ENCODE measurements around the gene HMGCS2.
"Not testable (repeated sequence)": the region's sequence is repeated elsewhere in the genome, so short reads cannot be mapped to it uniquely, and the experiment has no call there.

GRCh38 chr1:119706599-119706998 is 62.1 kb downstream of the HMGCS2 start:
- TF ChIP-seq, protein P1, sequence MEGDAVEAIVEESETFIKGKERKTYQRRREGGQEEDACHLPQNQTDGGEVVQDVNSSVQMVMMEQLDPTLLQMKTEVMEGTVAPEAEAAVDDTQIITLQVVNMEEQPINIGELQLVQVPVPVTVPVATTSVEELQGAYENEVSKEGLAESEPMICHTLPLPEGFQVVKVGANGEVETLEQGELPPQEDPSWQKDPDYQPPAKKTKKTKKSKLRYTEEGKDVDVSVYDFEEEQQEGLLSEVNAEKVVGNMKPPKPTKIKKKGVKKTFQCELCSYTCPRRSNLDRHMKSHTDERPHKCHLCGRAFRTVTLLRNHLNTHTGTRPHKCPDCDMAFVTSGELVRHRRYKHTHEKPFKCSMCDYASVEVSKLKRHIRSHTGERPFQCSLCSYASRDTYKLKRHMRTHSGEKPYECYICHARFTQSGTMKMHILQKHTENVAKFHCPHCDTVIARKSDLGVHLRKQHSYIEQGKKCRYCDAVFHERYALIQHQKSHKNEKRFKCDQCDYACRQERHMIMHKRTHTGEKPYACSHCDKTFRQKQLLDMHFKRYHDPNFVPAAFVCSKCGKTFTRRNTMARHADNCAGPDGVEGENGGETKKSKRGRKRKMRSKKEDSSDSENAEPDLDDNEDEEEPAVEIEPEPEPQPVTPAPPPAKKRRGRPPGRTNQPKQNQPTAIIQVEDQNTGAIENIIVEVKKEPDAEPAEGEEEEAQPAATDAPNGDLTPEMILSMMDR (IDR thresholded peaks at IDR 0.05), result not testable (repeated sequence)
- not testable (repeated sequence) for TF ChIP-seq POLR2A (IDR thresholded peaks at IDR 0.05)

Measured in body of pancreas (tissue), 4 donors.